HG02852 (cell line): Measurements from ENCODE around the gene TFF1.

Experiments used
- ATAC-seq: cut with Tn5 transposase; IDR thresholded peaks from one replicate; pipeline ENCODE4 v1.9.1; 2021; ENCODE audit warnings: mild to moderate bottlenecking, moderate library complexity; ENCODE audit not compliant: unreplicated experiment

TFF1 gene

DNA sequence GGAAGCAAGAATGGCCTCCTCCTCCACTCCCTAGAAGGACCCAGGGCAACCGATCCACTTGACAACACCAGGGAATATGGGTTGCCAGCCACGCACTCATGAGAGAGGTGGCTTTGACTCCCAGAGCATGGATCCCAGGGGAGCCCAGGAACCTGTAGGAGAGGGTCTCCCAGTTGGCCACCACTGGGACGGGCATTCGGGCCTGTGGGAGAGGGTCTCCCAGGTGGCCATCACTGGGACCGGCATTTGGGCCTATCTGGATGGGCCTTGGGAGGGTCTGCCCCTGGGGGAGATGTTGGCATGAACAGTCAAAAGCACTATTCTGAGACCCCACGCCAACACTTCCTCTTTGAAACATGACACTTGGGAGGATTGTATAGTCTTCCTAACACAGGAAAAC is 565 bp downstream of the TFF1 start:
- no peak for ATAC-seq

DNA sequence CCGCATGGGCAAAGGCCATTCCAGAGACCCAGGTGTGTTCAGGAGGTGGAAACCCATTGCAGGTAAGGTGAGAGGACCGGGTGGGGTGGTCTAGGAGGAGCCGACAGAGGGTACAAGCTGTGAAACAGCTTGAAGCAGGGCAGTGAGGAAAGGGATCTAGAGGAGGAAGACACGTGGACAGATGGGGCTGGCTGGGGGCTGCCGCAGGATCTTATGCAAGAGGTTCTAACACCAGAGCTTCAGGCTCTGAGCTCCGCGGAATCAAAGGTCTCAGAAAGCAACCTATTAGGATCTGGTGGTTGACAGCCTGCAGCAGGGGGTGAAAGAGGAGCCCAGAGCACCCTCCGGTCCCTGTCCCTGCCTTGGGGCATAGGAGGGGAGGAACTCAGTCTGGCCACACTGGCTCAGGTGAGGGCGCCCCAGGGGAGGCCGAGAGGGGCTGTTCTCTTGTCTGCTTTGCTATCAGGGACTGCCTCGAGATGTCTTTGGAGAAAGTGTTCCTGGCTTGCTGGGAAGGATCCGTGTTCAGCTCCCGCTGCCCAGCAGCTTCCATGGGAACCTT is 1.9 kb downstream of the TFF1 start:
- no peak for ATAC-seq

GRCh38 chr21:42363312-42363711 is 3.0 kb downstream of the TFF1 start:
- ATAC-seq = no peak

GRCh38 chr21:42362700-42363099 is 3.6 kb downstream of the TFF1 start:
- no peak for ATAC-seq

GRCh38 chr21:42362198-42362597 is 4.1 kb downstream of the TFF1 start:
- ATAC-seq = no peak

DNA sequence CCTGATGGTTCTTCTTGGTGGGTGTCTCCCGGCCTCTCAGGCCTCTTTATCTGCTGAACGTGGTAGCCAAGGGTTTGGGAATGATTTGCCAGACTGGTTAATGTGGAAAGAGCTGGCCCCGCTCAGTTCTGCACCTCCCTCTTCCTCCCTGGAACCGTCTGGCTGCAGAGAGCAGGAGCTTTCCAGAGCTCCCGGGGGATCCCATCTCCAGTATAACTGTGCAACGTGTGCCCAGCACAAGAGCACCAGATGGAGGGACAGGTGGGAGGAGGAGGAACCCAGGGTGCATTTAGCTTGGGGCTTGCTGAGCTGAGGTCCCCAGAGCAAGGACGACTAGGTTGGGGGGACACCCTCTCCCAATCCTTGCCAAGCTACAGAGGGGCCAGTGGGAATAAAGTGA is 5.0 kb downstream of the TFF1 start:
- no peak for ATAC-seq

DNA sequence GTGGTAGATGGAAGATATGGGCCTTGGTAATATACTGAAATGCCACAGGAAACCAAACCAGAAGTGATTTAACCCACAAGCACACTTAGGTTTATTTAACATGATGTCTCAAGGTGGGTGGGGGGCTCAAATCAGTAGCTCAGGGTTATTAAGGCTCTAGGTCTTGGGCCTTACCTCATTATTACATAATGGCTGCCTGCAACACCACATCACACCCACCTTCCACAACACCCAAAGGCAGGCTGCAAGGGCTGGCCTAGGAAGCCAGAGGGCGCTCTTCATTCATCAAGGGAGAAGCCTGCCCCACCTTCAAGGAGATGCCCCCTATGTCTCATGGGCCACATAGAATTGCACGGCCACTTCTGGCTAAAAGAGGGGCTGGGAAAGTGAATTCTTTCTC is 6.0 kb downstream of the TFF1 start:
- no peak for ATAC-seq

GRCh38 chr21:42358937-42359336 is 7.4 kb downstream of the TFF1 start:
- ATAC-seq = no peak

DNA sequence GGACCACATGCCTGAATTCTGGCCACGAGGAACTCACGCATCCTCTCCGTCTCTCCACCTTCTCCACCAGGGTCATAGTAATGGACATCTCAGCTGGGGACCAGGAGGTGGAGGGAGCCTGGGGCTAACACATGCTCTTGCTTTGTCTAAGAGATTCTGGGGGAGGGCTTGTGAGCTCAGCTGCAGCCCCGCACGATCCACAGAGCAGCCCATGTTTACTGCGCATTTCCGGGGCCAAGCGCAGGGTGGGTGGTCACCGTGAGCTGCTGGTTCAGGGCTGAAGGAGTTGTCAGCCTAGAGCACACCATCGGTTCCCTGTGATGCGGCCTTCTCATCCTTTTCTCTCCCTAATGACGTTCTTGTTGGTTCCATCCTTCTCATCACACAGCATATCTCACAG is 8.1 kb downstream of the TFF1 start:
- no peak for ATAC-seq

GRCh38 chr21:42357307-42357706 is 9.0 kb downstream of the TFF1 start:
- ATAC-seq = no peak

DNA sequence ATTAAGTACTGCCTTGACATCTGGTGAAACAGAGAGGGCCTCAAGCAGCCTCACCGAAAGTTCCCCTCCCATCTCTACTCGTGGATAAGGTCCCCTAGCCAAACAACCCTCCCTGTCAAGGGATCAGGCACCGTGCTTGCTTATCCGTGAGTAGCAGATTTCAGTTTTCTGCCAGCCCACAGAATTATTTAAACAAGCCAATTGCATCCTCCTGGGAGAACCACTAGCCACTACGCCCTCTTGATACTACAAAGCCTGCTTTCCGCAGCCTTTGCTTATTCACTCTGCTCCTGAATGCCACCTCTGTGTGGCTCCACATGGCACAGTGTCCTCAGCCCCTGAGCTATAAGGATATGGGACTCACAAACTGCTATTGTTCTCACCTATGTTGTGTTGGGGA is 9.7 kb downstream of the TFF1 start:
- no peak for ATAC-seq

GRCh38 chr21:42356046-42356445 is 10.3 kb downstream of the TFF1 start:
- ATAC-seq = no peak

- ATAC-seq = no peak
Observed at GRCh38 chr21:42353623-42354022, 12.7 kb downstream of the TFF1 start.

- ATAC-seq = no peak
Observed at GRCh38 chr21:42352441-42353095, 13.8 kb downstream of the TFF1 start.

- no peak for ATAC-seq
Observed at GRCh38 chr21:42351626-42352440, 14.5 kb downstream of the TFF1 start.

- ATAC-seq = no peak
Observed at GRCh38 chr21:42350927-42351426, 15.4 kb downstream of the TFF1 start, which contains the start of gene TFF2. TSS of gene TFF2 (minus strand) at chr21:42350994. CDS start at chr21:42350957, 37 bp downstream.

DNA sequence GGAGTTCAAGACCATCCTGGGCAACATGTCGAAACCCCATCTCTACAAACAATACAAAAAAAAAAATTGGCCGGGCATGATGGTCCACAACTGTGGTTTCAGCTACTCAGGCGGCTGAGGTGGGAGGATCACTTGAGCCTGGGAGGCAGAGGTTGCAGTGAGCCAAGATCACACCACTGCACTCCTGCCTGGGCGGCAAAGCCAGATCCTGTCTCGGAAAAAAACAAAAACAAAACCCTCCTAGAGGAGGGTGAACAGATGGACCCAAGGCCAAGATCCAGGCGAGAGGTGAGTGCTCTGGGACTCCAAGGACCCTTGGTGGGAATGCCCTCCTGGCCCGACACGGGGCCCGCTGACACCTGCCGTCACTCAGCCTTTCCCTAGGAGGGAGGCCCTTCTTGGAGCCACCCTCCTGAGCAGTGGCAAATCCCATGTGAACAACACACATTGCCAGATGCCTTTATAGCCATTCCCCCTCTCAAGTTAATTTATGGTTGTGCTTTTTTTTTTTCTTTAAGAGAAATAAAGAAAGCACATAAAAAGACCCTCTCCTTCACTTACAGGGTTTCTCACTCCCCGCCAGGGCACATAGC is 15.9 kb downstream of the TFF1 start:
- no peak for ATAC-seq

DNA sequence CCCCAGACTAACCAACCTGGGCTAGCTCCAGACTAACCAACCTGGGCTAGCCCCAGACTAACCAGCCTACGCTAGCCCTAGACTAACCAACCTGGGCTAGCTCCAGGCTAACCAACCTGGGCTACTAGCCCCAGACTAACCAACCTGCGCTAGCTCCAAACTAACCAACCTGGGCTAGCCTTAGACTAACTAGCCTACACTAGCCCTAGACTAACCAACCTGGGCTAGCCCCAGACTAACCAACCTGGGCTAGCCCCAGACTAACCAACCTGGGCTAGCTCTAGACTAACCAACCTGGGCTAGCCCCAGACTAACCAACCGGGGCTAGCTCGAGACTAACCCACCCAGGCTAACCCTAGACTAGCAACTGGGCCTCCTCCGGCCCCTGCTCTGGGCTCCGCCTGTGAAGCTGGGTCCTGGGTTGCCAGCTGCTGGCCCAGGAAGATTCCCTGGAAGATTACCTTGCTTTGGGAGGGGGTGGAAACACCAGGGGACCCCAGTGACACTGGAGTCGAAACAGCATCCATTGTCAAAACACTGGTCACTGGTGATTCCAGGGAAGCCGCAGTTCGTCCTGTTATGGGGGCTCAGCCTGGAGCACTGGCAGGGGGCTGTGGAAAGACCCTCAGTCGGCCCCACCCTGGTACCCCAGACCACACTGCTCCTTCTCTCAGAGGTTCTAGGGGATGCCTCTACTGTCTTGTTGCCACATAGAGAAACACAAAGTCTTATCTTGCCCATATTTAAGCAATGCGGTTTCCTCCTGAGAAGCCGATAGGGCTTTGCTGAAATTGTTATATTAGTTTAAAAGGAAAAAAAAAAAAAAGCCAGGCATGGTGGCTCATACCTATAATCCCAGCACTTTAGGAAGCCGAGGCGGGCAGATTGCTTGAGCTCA is 16.7 kb downstream of the TFF1 start:
- no peak for ATAC-seq

GRCh38 chr21:42348762-42349161 is 17.6 kb downstream of the TFF1 start:
- ATAC-seq = no peak

DNA sequence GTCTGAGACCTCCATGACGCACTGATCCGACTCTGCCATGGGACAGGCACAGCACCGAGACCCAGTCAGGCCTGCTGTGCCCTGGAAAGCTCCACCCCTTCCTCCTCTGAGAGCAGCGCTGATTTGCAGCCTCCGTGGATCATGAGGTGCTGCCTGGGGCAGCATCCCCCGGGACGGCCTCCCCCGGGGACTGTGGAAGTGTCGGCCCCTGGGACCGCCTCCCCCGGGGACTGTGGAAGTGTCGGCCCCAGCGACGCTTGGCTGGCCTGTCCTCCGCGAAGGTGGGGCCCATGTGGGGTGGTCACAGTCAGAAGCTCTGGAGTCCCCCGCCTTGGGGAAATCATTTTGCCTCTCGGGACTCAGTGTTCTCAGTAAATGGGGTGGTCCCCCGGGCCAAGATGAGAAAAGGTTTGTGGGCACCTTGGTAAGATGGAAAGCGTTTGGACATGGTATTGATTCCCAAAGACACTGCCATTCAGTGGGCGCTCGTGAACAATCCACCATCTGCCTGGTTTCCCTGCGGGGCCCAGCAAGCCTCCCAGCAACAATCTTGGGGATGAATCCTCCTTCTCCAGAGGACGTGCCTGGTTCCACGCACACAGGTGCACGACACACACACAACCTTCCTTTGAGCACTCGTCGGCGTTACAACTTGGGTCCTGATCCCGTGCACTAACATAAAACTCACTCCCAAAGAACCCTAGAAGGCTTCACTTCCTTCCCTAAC is 18.6 kb downstream of the TFF1 start:
- no peak for ATAC-seq
